SK-N-SH treated with all-trans-retinoic acid at 6 μM for 48 hours (cell line): ENCODE measurements around the gene OPRM1.
A peak's percentile ranks its signal among the peaks of the same experiment; 100 is the strongest.

Experiments
- ATAC-seq: fragments of 200-7000 bp; cut with Tn5 transposase; 3 replicates; pipeline ENCODE4 v1.9.1; 2020; ENCODE audit warnings: mild to moderate bottlenecking, moderate library complexity
- ARNTL ChIP-seq: fragments of 450-650 bp; formaldehyde crosslinking; IDR thresholded peaks from 2 replicates; pipeline ENCODE4 v1.5.0; 2020; ENCODE audit warnings: low read depth, mild to moderate bottlenecking, moderate library complexity, borderline replicate concordance
- BACH2 ChIP-seq: fragments of 250-450 bp; sonication (Bioruptor Pico); IDR thresholded peaks from 2 replicates; pipeline ENCODE4 v1.9.0; 2021; ENCODE audit warnings: mild to moderate bottlenecking, borderline replicate concordance
- CSDC2 ChIP-seq: fragments of 250-450 bp; sonication (Bioruptor Pico); IDR thresholded peaks from 2 replicates; pipeline ENCODE4 v1.5.0; 2020; ENCODE audit warnings: mild to moderate bottlenecking, moderate library complexity
- ESRRG ChIP-seq: fragments of 250-450 bp; sonication (Bioruptor Pico); IDR thresholded peaks from 2 replicates; pipeline ENCODE4 v1.6.1; 2021; ENCODE audit warnings: mild to moderate bottlenecking
- GLIS3 ChIP-seq: fragments of 250-450 bp; sonication (Bioruptor Pico); IDR thresholded peaks from 2 replicates; pipeline ENCODE4 v1.5.0; 2020; ENCODE audit warnings: mild to moderate bottlenecking, moderate library complexity
- ISL1 ChIP-seq: fragments of 250-450 bp; sonication (Bioruptor Pico); IDR thresholded peaks from 2 replicates; pipeline ENCODE4 v2.1.2; 2022; ENCODE audit warnings: mild to moderate bottlenecking, moderate library complexity
- PPARA ChIP-seq: fragments of 250-450 bp; sonication (Bioruptor Pico); IDR thresholded peaks from 2 replicates; pipeline ENCODE4 v1.5.0; 2020; ENCODE audit warnings: mild to moderate bottlenecking, borderline replicate concordance
- SNAI2 ChIP-seq: fragments of 250-450 bp; sonication (Bioruptor Pico); IDR thresholded peaks from 2 replicates; pipeline ENCODE4 v1.5.0; 2020; ENCODE audit warnings: mild to moderate bottlenecking, moderate library complexity
- TCF4 ChIP-seq: fragments of 250-450 bp; sonication (Bioruptor Pico); IDR thresholded peaks from 2 replicates; pipeline ENCODE4 v1.8.0; 2021; ENCODE audit warnings: mild to moderate bottlenecking, moderate library complexity, borderline replicate concordance
- TOX ChIP-seq: fragments of 250-450 bp; sonication (Bioruptor Pico); IDR thresholded peaks from 2 replicates; pipeline ENCODE4 v1.8.0; 2021; ENCODE audit warnings: mild to moderate bottlenecking, moderate library complexity, borderline replicate concordance
- ZFP3 ChIP-seq: fragments of 250-450 bp; sonication (Bioruptor Pico); IDR thresholded peaks from 2 replicates; pipeline ENCODE4 v1.5.0; 2020; ENCODE audit warnings: mild to moderate bottlenecking, moderate library complexity
- ZNF70 ChIP-seq: fragments of 450-650 bp; formaldehyde crosslinking; IDR thresholded peaks from 2 replicates; pipeline ENCODE4 v1.5.0; 2020; ENCODE audit warnings: mild to moderate bottlenecking, moderate library complexity
- ZNF8 ChIP-seq: fragments of 450-650 bp; formaldehyde crosslinking; IDR thresholded peaks from 2 replicates; pipeline ENCODE4 v1.5.0; 2020; ENCODE audit warnings: mild to moderate bottlenecking, moderate library complexity
- TF ChIP-seq, protein P1 (sequence below): fragments of 250-450 bp; sonication (Bioruptor Pico); IDR thresholded peaks from 2 replicates; pipeline ENCODE4 v1.5.0; 2020; ENCODE audit warnings: mild to moderate bottlenecking, moderate library complexity
- TF ChIP-seq, protein P2 (sequence below): fragments of 250-450 bp; sonication (Bioruptor Pico); IDR thresholded peaks from 2 replicates; pipeline ENCODE4 v1.8.0; 2020; ENCODE audit warnings: mild to moderate bottlenecking, moderate library complexity, borderline replicate concordance
- TF ChIP-seq, protein P3 (sequence below): fragments of 250-450 bp; sonication (Bioruptor Pico); IDR thresholded peaks from 2 replicates; pipeline ENCODE4 v1.8.0; 2021; ENCODE audit warnings: low read depth, mild to moderate bottlenecking, moderate library complexity, borderline replicate concordance
- TF ChIP-seq, protein P4 (sequence below): fragments of 250-450 bp; sonication (Bioruptor Pico); IDR thresholded peaks from 2 replicates; pipeline ENCODE4 v1.5.1; 2020; ENCODE audit warnings: low read depth, mild to moderate bottlenecking, moderate library complexity

Gene OPRM1

DNA sequence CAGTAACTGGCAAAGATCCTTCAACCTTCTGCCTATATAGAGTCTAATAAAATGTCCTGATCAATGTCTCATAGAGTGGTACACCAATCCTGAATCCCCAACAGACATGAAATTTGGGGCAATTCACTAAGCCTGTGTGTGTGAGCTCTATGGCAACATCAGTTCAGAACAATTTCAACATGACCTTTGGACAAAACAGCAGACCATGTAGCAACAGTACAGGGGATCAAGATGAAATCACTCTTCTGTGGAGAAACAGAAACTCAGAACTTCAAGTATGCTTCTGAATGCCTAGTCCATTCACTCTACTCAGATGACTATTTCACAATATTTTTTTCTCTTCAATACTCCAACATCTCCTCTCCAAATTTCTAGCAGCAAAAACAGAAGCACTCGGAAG is 49.1 kb upstream of the OPRM1 start (continued):
- TF ChIP-seq, protein P1, sequence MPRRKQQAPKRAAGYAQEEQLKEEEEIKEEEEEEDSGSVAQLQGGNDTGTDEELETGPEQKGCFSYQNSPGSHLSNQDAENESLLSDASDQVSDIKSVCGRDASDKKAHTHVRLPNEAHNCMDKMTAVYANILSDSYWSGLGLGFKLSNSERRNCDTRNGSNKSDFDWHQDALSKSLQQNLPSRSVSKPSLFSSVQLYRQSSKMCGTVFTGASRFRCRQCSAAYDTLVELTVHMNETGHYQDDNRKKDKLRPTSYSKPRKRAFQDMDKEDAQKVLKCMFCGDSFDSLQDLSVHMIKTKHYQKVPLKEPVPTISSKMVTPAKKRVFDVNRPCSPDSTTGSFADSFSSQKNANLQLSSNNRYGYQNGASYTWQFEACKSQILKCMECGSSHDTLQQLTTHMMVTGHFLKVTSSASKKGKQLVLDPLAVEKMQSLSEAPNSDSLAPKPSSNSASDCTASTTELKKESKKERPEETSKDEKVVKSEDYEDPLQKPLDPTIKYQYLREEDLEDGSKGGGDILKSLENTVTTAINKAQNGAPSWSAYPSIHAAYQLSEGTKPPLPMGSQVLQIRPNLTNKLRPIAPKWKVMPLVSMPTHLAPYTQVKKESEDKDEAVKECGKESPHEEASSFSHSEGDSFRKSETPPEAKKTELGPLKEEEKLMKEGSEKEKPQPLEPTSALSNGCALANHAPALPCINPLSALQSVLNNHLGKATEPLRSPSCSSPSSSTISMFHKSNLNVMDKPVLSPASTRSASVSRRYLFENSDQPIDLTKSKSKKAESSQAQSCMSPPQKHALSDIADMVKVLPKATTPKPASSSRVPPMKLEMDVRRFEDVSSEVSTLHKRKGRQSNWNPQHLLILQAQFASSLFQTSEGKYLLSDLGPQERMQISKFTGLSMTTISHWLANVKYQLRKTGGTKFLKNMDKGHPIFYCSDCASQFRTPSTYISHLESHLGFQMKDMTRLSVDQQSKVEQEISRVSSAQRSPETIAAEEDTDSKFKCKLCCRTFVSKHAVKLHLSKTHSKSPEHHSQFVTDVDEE (CRISPR knock-in tag) = no peak
- TF ChIP-seq CSDC2 = no peak
- TF ChIP-seq PPARA = no peak
- TF ChIP-seq BACH2 (CRISPR knock-in tag) = no peak
- no peak for TF ChIP-seq ZNF70 (CRISPR knock-in tag)
- TF ChIP-seq SNAI2 (CRISPR knock-in tag) = no peak
- TF ChIP-seq ESRRG (CRISPR knock-in tag) = no peak
- TF ChIP-seq ZFP3 (CRISPR knock-in tag) = no peak

DNA sequence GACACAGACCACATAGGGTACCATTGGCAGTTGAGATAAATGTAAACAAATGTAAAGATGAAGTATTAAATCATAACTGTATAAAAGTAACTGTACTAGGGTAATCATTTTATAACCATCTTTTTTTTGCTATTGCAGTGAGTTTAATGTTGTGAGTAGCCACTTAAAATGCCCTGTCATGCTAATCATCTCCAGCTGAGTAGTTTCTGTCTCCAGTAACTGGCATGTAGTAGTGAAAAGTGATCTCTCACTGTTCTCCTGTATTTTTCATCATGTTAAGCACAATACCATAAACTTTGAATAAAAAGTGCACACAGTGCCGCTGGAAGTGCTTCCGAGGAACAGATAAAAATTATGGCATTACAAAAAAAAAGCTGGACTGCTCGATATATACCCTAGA is 45.0 kb upstream of the OPRM1 start:
- TF ChIP-seq, protein P1 (CRISPR knock-in tag) = no peak
- TF ChIP-seq, protein P2, sequence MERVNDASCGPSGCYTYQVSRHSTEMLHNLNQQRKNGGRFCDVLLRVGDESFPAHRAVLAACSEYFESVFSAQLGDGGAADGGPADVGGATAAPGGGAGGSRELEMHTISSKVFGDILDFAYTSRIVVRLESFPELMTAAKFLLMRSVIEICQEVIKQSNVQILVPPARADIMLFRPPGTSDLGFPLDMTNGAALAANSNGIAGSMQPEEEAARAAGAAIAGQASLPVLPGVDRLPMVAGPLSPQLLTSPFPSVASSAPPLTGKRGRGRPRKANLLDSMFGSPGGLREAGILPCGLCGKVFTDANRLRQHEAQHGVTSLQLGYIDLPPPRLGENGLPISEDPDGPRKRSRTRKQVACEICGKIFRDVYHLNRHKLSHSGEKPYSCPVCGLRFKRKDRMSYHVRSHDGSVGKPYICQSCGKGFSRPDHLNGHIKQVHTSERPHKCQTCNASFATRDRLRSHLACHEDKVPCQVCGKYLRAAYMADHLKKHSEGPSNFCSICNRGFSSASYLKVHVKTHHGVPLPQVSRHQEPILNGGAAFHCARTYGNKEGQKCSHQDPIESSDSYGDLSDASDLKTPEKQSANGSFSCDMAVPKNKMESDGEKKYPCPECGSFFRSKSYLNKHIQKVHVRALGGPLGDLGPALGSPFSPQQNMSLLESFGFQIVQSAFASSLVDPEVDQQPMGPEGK = no peak
- TF ChIP-seq, all 23 proteins: peak for 0
- peak; percentile 49; the same call in 1 of the 3 replicates for ATAC-seq

DNA sequence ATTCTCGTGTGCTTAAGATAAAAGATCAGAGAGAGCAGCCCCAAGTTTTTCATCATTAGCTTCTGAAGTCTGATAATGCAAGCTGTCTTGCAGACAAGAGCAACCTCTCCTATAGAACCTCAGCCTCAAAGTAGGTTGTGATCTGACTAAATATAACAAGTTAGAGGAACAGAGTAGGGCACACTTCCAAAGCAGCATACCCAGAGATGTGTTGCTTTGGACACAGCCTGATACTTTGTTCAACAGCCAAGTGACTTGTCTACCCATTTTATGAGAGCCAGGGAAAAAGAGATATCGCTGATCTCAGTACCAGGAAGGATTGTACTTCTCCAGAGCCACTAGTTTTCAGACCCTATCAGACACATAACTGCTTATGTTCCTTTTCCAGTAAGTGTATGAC is 44.2 kb upstream of the OPRM1 start:
- no peak for ATAC-seq
- TF ChIP-seq, protein P3, sequence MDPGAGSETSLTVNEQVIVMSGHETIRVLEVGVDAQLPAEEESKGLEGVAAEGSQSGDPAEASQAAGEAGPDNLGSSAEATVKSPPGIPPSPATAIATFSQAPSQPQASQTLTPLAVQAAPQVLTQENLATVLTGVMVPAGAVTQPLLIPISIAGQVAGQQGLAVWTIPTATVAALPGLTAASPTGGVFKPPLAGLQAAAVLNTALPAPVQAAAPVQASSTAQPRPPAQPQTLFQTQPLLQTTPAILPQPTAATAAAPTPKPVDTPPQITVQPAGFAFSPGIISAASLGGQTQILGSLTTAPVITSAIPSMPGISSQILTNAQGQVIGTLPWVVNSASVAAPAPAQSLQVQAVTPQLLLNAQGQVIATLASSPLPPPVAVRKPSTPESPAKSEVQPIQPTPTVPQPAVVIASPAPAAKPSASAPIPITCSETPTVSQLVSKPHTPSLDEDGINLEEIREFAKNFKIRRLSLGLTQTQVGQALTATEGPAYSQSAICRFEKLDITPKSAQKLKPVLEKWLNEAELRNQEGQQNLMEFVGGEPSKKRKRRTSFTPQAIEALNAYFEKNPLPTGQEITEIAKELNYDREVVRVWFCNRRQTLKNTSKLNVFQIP (CRISPR knock-in tag) = no peak
- TF ChIP-seq BACH2 (CRISPR knock-in tag) (no peak), GLIS3 (CRISPR knock-in tag) (no peak), TCF4 (CRISPR knock-in tag) (no peak), ESRRG (CRISPR knock-in tag) (no peak), ISL1 (no peak), SNAI2 (CRISPR knock-in tag) (no peak), ZNF8 (no peak), PPARA (no peak), ARNTL (CRISPR knock-in tag) (no peak), TOX (CRISPR knock-in tag) (no peak), ZFP3 (CRISPR knock-in tag) (no peak)
- TF ChIP-seq, protein P1 (CRISPR knock-in tag) = no peak
- TF ChIP-seq, protein P4, sequence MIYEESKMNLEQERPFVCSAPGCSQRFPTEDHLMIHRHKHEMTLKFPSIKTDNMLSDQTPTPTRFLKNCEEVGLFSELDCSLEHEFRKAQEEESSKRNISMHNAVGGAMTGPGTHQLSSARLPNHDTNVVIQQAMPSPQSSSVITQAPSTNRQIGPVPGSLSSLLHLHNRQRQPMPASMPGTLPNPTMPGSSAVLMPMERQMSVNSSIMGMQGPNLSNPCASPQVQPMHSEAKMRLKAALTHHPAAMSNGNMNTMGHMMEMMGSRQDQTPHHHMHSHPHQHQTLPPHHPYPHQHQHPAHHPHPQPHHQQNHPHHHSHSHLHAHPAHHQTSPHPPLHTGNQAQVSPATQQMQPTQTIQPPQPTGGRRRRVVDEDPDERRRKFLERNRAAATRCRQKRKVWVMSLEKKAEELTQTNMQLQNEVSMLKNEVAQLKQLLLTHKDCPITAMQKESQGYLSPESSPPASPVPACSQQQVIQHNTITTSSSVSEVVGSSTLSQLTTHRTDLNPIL (CRISPR knock-in tag) = no peak
